PFSK-1 (cell line): ENCODE results near the gene PPP1R14B.

Source experiments
- FOXP2 ChIP-seq: optimal IDR thresholded peaks from 2 replicates; pipeline ENCODE3; 2011; ENCODE audit warnings: borderline replicate concordance, control low read depth, inconsistent platforms; ENCODE audit not compliant: insufficient read depth; ENCODE audit errors: extremely low read length, extremely low read depth
- POLR2AphosphoS5 ChIP-seq: IDR thresholded peaks from 2 replicates; pipeline ENCODE4 v1.6.1; 2012; ENCODE audit warnings: low read depth, mild to moderate bottlenecking, control low read depth, low read length, moderate library complexity
- SIN3A ChIP-seq: IDR thresholded peaks from 2 replicates; pipeline ENCODE4 v1.6.1; 2012; ENCODE audit warnings: mild to moderate bottlenecking, low read length, moderate library complexity, borderline replicate concordance; ENCODE audit not compliant: insufficient read depth
- TAF1 ChIP-seq: IDR thresholded peaks from 2 replicates; pipeline ENCODE4 v1.6.1; 2012; ENCODE audit warnings: low read length, control low read depth, borderline replicate concordance; ENCODE audit not compliant: insufficient read depth
- TF ChIP-seq, protein P1 (sequence below), 2 experiments: IDR thresholded peaks; 2 replicates each; pipeline versions ENCODE4 v1.6.1 to v1.8.0; 2011 to 2012; ENCODE audit warnings: low read depth in 2 of 2, low read length in 2 of 2, control low read depth in 1 of 2, inconsistent platforms in 1 of 2, mild to moderate bottlenecking in 1 of 2, moderate library complexity in 1 of 2; ENCODE audit not compliant: insufficient read depth in 1 of 2

PPP1R14B gene

DNA sequence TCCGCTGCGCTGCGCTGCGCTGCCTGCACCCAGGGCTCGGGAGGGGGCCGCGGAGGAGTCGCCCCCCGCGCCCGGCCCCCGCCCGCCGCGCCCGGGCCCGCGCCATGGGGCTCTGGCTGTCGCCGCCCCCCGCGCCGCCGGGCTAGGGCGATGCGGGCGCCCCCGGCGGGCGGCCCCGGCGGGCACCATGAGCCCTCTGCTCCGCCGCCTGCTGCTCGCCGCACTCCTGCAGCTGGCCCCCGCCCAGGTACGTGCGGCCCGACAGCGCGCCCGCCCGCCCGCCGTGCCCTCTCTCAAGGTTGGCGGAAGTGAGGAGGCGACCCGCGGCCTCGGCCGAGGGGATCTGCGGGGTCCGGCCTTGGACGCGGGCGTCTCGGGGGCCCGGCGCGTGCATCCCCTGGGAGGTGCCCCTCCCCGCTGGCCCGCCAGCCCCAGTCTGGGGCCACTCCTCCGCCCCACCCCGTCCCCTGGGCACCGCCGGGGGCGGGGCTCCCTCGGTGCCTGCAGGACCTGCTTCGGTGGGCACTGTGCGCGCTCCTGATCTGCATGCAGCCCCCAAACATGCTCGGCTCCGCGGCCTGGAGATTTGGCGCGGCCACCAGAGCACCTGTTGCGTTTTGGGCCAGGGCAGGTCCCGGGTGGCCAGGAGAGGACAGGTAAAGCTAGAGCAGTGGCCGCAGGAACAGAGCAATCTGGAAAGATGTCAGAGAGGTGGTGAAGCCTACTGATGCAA, 11.9 kb downstream of the PPP1R14B start:
- TF ChIP-seq, protein P1, sequence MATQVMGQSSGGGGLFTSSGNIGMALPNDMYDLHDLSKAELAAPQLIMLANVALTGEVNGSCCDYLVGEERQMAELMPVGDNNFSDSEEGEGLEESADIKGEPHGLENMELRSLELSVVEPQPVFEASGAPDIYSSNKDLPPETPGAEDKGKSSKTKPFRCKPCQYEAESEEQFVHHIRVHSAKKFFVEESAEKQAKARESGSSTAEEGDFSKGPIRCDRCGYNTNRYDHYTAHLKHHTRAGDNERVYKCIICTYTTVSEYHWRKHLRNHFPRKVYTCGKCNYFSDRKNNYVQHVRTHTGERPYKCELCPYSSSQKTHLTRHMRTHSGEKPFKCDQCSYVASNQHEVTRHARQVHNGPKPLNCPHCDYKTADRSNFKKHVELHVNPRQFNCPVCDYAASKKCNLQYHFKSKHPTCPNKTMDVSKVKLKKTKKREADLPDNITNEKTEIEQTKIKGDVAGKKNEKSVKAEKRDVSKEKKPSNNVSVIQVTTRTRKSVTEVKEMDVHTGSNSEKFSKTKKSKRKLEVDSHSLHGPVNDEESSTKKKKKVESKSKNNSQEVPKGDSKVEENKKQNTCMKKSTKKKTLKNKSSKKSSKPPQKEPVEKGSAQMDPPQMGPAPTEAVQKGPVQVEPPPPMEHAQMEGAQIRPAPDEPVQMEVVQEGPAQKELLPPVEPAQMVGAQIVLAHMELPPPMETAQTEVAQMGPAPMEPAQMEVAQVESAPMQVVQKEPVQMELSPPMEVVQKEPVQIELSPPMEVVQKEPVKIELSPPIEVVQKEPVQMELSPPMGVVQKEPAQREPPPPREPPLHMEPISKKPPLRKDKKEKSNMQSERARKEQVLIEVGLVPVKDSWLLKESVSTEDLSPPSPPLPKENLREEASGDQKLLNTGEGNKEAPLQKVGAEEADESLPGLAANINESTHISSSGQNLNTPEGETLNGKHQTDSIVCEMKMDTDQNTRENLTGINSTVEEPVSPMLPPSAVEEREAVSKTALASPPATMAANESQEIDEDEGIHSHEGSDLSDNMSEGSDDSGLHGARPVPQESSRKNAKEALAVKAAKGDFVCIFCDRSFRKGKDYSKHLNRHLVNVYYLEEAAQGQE (IDR thresholded peaks at IDR 0.05; ENCODE audit: insufficient read depth in 1 of 2, low read depth in 2 of 2, low read length in 2 of 2), result no peak
- TF ChIP-seq SIN3A, result peak; percentile 19; the same call in 1 of the 2 replicates

DNA sequence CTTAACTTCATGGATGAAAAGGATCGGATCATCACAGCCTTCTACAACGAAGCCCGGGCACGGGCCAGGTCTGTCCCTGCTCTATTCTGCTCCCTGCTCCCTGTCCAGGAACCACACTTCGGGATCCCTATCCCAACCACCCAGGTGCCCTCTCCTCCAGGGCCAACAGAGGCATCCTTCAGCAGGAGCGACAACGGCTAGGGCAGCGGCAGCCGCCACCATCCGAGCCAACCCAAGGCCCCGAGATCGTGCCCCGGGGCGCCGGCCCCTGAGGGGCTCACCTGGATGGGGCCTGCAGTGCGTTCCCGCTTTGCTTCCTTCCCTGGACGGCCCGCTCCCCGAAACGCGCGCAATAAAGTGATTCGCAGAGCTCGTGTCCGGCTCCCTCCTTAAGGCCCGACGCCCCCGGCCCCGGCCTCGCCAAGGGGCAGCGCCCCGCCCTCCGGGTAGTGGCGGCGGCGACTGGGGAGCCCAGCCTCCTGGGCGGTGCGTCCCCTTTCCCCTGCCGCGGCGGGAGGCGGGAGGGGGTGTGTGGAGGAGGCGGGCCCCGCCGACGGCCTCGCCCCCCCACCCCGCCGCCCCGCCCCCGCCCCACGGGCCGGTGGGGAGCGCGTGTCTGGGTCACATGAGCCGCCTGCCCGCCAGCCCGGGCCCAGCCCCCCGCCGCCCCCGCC, 12.7 kb downstream of the PPP1R14B start, which contains the start of gene VEGFB:
Gene VEGFB, plus strand, starts transcription at position 672 of the 674 bp plus-strand sequence. CDS start 250 bp downstream, outside the sequence.
- no peak for TF ChIP-seq FOXP2
- no peak for TF ChIP-seq TAF1
- TF ChIP-seq, protein P1 (IDR thresholded peaks at IDR 0.05; ENCODE audit: insufficient read depth in 1 of 2, low read depth in 2 of 2, low read length in 2 of 2), result no peak
- no peak for TF ChIP-seq SIN3A
- TF ChIP-seq POLR2AphosphoS5, result no peak

DNA sequence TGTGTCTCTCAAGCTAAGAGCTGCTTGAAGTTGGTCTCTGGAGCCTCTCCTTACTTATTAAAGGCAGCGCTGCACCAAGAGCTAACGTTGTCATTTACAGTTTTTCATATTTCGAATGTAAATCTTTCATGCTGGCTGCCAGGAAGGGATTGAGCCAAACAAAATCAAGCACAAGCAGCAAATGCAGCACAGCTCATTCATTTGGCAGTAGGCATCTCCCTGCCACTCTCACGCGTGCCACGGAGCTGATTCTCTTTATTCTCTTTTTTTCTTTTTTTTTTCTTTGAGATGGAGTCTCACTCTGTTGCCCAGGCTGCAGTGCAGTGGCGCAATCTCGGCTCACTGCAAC, 13.8 kb downstream of the PPP1R14B start:
- TF ChIP-seq, protein P1 (IDR thresholded peaks at IDR 0.05; ENCODE audit: insufficient read depth in 1 of 2, low read depth in 2 of 2, low read length in 2 of 2), result no peak
- TF ChIP-seq FOXP2 (no peak), POLR2AphosphoS5 (no peak), TAF1 (no peak), SIN3A (no peak)

DNA sequence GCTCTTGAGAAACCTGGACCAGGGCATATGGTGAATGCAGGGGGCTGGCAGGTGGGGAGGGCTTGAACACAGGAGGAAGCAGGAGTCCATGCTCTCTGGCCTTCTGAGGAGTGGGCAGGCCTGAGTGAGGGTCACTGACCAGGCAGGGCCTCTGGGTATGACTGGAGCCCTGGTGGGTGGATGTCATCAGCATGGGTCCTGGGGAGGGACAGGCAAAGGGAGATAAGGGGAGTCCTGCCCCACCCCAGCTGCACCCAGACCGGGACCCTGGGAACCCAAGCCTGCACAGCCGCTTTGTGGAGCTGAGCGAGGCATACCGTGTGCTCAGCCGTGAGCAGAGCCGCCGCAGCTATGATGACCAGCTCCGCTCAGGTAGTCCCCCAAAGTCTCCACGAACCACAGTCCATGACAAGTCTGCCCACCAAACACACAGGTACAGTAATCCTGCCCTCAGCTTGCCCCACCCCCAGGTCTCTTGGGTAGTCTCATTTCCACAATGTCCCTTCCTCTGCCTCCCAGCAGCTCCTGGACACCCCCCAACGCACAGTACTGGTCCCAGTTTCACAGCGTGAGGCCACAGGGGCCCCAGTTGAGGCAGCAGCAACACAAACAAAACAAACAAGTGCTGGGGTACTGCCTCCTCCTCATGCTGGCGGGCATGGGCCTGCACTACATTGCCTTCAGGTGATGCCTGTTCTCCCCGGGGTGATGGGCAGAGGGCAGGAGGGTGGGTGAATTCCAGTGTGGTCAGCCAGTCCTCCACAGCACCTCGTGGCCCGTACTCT, 14.4 kb downstream of the PPP1R14B start:
- TF ChIP-seq SIN3A (no peak), TAF1 (no peak), FOXP2 (no peak), POLR2AphosphoS5 (no peak)
- TF ChIP-seq, protein P1 (IDR thresholded peaks at IDR 0.05; ENCODE audit: insufficient read depth in 1 of 2, low read depth in 2 of 2, low read length in 2 of 2), result no peak
